ENCODE results near the gene EPM2A. TPM values are rescaled to one million over a fixed set of nuclear protein-coding genes. Genes with fewer than 3 reads are reported as not detected.

The EPM2A gene
- total RNA-seq, 2 donors from 2014 or later = 3.7 to 4.8 TPM

GRCh38 chr6:145694083-145694737 lies 41.1 kb downstream of the EPM2A start:
- no peaks in the 10 kb centered on the region for H3K4me1 ChIP-seq
- no peak overlapping the region for H3K4me3 ChIP-seq
- intact Hi-C loops (cut with DNase I) = no loop called here
- no peak overlapping the region for H3K9ac ChIP-seq (ENCODE audit: low read depth in 2 of 2, low read length in 2 of 2)
- H3K27ac ChIP-seq = no peak overlapping the region
- H3K36me3 ChIP-seq = no peaks in the 10 kb centered on the region
- no peaks in the 10 kb centered on the region for H3K27me3 ChIP-seq
- TF ChIP-seq CTCF (IDR thresholded peaks at IDR 0.05) = no peak
- no peak for DNase-seq
- no peaks in the 10 kb centered on the region for H3K9me3 ChIP-seq

DNA sequence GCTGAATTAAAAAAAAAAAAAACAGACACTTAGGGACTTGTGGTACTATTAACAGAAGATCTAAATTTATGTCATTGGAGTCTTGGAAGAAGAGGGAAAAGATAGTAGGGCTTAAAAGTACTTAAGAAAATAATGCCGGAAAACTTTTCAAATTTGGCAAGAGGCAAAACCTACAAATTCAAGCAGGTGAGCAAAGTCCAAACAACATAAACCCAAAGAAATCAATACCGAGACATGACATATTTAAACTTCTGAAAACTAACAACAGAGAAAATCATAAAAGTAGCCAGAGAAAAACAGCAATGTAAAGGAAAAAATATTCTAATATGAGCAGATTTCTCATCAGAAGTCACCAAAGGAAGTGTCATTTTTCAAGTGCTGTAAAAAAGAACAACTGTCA lies 44.4 kb downstream of the EPM2A start:
- no peak for TF ChIP-seq CTCF (IDR thresholded peaks at IDR 0.05)
- H3K9ac ChIP-seq (ENCODE audit: low read depth in 2 of 2, low read length in 2 of 2) = no peak overlapping the region
- no peaks in the 10 kb centered on the region for H3K27me3 ChIP-seq
- no peaks in the 10 kb centered on the region for H3K36me3 ChIP-seq
- no peak overlapping the region for H3K4me3 ChIP-seq
- no peaks in the 10 kb centered on the region for H3K9me3 ChIP-seq
- H3K4me1 ChIP-seq = no peaks in the 10 kb centered on the region
- H3K27ac ChIP-seq = no peak overlapping the region
- intact Hi-C loops (cut with DNase I) = no loop called here
- no peak for DNase-seq

GRCh38 chr6:145689529-145689928 lies 45.8 kb downstream of the EPM2A start:
- Histone ChIP-seq H3K27ac (no peak overlapping the region), H3K9ac (ENCODE audit: low read depth in 2 of 2, low read length in 2 of 2) (no peak overlapping the region), H3K9me3 (no peaks in the 10 kb centered on the region), H3K27me3 (no peaks in the 10 kb centered on the region), H3K4me1 (no peaks in the 10 kb centered on the region), H3K4me3 (no peak overlapping the region), H3K36me3 (no peaks in the 10 kb centered on the region)
- intact Hi-C loops (cut with DNase I) = no loop called here
- TF ChIP-seq CTCF (IDR thresholded peaks at IDR 0.05) = no peak
- DNase-seq = no peak

- Histone ChIP-seq H3K36me3 (no peaks in the 10 kb centered on the region), H3K9me3 (no peaks in the 10 kb centered on the region), H3K4me1 (no peaks in the 10 kb centered on the region), H3K27me3 (no peaks in the 10 kb centered on the region), H3K27ac (no peak overlapping the region), H3K9ac (ENCODE audit: low read depth in 2 of 2, low read length in 2 of 2) (no peak overlapping the region), H3K4me3 (no peak overlapping the region)
- intact Hi-C loops (cut with DNase I) = no loop called here
- no peak for TF ChIP-seq CTCF (IDR thresholded peaks at IDR 0.05)
- no peak for DNase-seq
Measured at GRCh38 chr6:145688493-145688905, 46.8 kb downstream of the EPM2A start.

DNA sequence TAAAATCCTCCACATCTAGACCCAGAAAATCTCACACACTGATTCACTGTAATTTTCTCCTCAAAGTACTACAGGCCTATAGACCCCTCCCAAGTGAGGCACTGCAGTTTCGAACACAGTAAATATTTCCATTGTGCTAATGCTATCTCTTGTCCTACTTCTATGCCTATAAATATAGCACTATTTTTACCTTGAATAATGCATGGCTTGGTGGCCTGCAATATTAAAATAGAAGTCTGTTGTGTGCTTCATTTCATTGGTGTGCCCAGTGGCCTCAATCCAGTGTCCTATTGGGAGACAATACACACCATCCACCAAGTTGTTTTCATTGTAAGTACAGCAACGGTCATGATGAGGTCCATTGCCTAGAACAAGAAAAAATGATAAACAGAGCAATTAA lies 49.4 kb downstream of the EPM2A start:
- intact Hi-C loops (cut with DNase I) = no loop called here
- TF ChIP-seq CTCF (IDR thresholded peaks at IDR 0.05) = no peak
- no peak overlapping the region for H3K9ac ChIP-seq (ENCODE audit: low read depth in 2 of 2, low read length in 2 of 2)
- no peaks in the 10 kb centered on the region for H3K36me3 ChIP-seq
- H3K4me1 ChIP-seq = no peaks in the 10 kb centered on the region
- H3K27ac ChIP-seq = no peak overlapping the region
- H3K9me3 ChIP-seq = no peaks in the 10 kb centered on the region
- no peaks in the 10 kb centered on the region for H3K27me3 ChIP-seq
- no peak overlapping the region for H3K4me3 ChIP-seq
- DNase-seq = no peak

Data from colonic mucosa (tissue), 4 donors.